ENCODE measurements around the gene EIF5. TPM values are rescaled to one million over a fixed set of nuclear protein-coding genes. Genes with fewer than 3 reads are reported as not detected.

Gene EIF5
- total and polyA plus RNA-seq, 2 of the 8 experiments (the other 6 are each of a cell fraction or from before 2014, with no cell fraction given), result 179 to 323 TPM

DNA sequence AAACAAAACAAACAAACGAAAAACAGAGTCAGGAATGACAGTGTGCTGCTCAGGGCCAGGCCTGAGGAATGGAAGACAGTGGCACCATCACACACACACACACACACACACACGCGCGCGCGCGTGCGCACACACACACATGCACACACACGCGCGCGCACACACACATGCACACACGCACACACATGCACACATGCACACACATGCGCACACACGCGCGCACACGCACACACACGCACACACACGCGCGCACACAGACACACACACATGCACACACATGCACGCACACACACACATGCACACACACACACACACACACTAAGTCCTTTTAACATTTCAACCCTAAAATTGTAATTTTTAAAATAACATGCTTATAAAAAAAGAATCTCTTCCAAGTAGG, 38.0 kb downstream of the EIF5 start (continued):
- no peak for TF ChIP-seq SAP30 (IDR thresholded peaks at IDR 0.05; ENCODE audit: insufficient read depth, insufficient replicate concordance, low read length)
- TF ChIP-seq, protein P1, sequence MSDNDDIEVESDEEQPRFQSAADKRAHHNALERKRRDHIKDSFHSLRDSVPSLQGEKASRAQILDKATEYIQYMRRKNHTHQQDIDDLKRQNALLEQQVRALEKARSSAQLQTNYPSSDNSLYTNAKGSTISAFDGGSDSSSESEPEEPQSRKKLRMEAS (IDR thresholded peaks at IDR 0.05), result no peak
